Measurements from ENCODE around the gene COMT. TPM values are rescaled to one million over a fixed set of nuclear protein-coding genes. Genes with fewer than 3 reads are reported as not detected.
A peak's percentile ranks its signal among the peaks of the same experiment; 100 is the strongest.

The COMT gene
- total and polyA plus RNA-seq, 9 of the 15 experiments (the other 6 are each of a cell fraction or from before 2014, with no cell fraction given): 12.5 to 351 (median 155) TPM

- TF ChIP-seq NKRF (IDR thresholded peaks at IDR 0.05; ENCODE audit: borderline replicate concordance) (no peak), ZNF398 (CRISPR knock-in tag; IDR thresholded peaks at IDR 0.05) (no peak), TCF3 (CRISPR knock-in tag; IDR thresholded peaks at IDR 0.05) (no peak), IFI16 (CRISPR knock-in tag; IDR thresholded peaks at IDR 0.05) (no peak; the same call in 1 of the 2 replicates), ARID3A (IDR thresholded peaks at IDR 0.05; ENCODE audit: borderline replicate concordance, low read depth, low read length) (peak; percentile 19; the same call in 1 of the 2 replicates), ZKSCAN8 (CRISPR knock-in tag; IDR thresholded peaks at IDR 0.05) (no peak), ERF (CRISPR knock-in tag; IDR thresholded peaks at IDR 0.05) (0 out of 2 replicates have a peak, but pooled peaks have one; percentile 7), ZNF133 (CRISPR knock-in tag; IDR thresholded peaks at IDR 0.05) (peak; percentile 17; the same call in 1 of the 2 replicates), GATAD2B (IDR thresholded peaks at IDR 0.05; ENCODE audit: borderline replicate concordance) (no peak), SIN3B (IDR thresholded peaks at IDR 0.05; ENCODE audit: low read depth) (no peak), NFRKB (IDR thresholded peaks at IDR 0.05; ENCODE audit: low read depth) (no peak), TEAD4 (IDR thresholded peaks at IDR 0.05; ENCODE audit: low read length) (peak; percentile 5; the same call in 1 of the 2 replicates), TEAD4 (CRISPR knock-in tag; IDR thresholded peaks at IDR 0.05; ENCODE audit: borderline replicate concordance) (no peak), DMBX1 (CRISPR knock-in tag; IDR thresholded peaks at IDR 0.05; ENCODE audit: borderline replicate concordance) (peak; percentile 70; the same call in 1 of the 2 replicates), L3MBTL2 (IDR thresholded peaks at IDR 0.05) (no peak), ZMIZ1 (IDR thresholded peaks at IDR 0.05; ENCODE audit: low read depth in 2 of 2, low read length in 2 of 2) (no peak), XRCC5 (IDR thresholded peaks at IDR 0.05; ENCODE audit: low read depth, low read length) (no peak)
Observed at GRCh38 chr22:20010307-20011122, 68.9 kb downstream of the COMT start (continued).
